Upper lobe of left lung (tissue), 6 donors: ENCODE results near the gene BEGAIN. TPM values are rescaled to one million over a fixed set of nuclear protein-coding genes. Genes with fewer than 3 reads are reported as not detected.
A peak's percentile ranks its signal among the peaks of the same experiment; 100 is the strongest.

Experiments used
- ATAC-seq, 2 donors: fragments of 200-7000 bp; cut with Tn5 transposase; one replicate each; pipeline ENCODE4 v1.9.1; 2022; ENCODE audit warnings: mild to moderate bottlenecking in 2 of 2, moderate library complexity in 2 of 2; ENCODE audit not compliant: low FRiP score in 2 of 2
- DNase-seq, 2 donors: peaks; one replicate each; pipeline ENCODE4 v3.0.0-alpha.2; 2019 to 2020
- H3K27ac ChIP-seq, 4 donors: fragments of 200-600 bp; sonication (generic); one replicate each; pipeline ENCODE4 v1.5.1; 2016 to 2019
- H3K27me3 ChIP-seq, 4 donors: fragments of 200-600 bp; sonication (generic); one replicate each; pipeline ENCODE4 v1.5.1; 2017 to 2019
- H3K36me3 ChIP-seq, 4 donors: fragments of 200-600 bp; sonication (generic); one replicate each; pipeline ENCODE4 v1.5.1; 2016 to 2019
- H3K4me1 ChIP-seq, 4 donors: fragments of 200-600 bp; sonication (generic); one replicate each; pipeline ENCODE4 v1.5.1; 2018 to 2019
- H3K4me3 ChIP-seq, 4 donors: fragments of 200-600 bp; sonication (generic); one replicate each; pipeline ENCODE4 v1.5.1; 2017 to 2019; ENCODE audit warnings: mild to moderate bottlenecking in 2 of 4, moderate library complexity in 1 of 4
- H3K9me3 ChIP-seq, 4 donors: fragments of 200-600 bp; sonication (generic); one replicate each; pipeline ENCODE4 v1.5.1; 2018 to 2019
- EP300 ChIP-seq, 4 donors: sonication (generic); formaldehyde crosslinking; IDR thresholded peaks; one replicate each; pipeline ENCODE4 v1.5.1; 2017; ENCODE audit warnings: antibody characterized with exemption in 4 of 4, control low read depth in 2 of 4
- POLR2A ChIP-seq, 4 donors: fragments of 450-650 bp; IDR thresholded peaks; one replicate each; pipeline ENCODE4 v1.5.1; 2016 to 2017; ENCODE audit warnings: antibody characterized with exemption in 4 of 4, mild to moderate bottlenecking in 2 of 4
- POLR2AphosphoS5 ChIP-seq, 2 donors: sonication (generic); formaldehyde crosslinking; IDR thresholded peaks; one replicate each; pipeline ENCODE4 v1.5.1; 2017; ENCODE audit warnings: antibody characterized with exemption in 2 of 2
- WGBS, 2 donors: methylation state at CpG; one replicate each; pipeline ENCODE4 v1.1.5; 2017 to 2018; 5-methylcytosine and 5-hydroxymethylcytosine counted together
- total RNA-seq, 6 donors: library from RNA; depleted of rRNA in 4 of 6; stranded (reverse); fragments of >200 nt in 4 of 6; gene quantifications; one replicate each; pipeline versions ENCODE4 v1.1.0 to v1.2.1, GENCODE V29; 2016 to 2021
- TF ChIP-seq, protein P1 (sequence below), 6 experiments: fragments of 450-650 bp in 4 of 6; fragments of 200-600 bp in 2 of 6; sonication (generic) in 2 of 6; IDR thresholded peaks; one replicate each; pipeline ENCODE4 v1.5.1; 2016 to 2019; ENCODE audit warnings: antibody characterized with exemption in 6 of 6
- donor health status: DM: no; HTN: no; CAD: no; lungs with moderate emphysema.
- donor health status: DM: no; HTN: yes; CAD: no; lungs with severe emphysema.

Gene BEGAIN
- total RNA-seq, 6 donors from 2014 or later: under 0.01 to 2.0 (median 0.88) TPM

DNA sequence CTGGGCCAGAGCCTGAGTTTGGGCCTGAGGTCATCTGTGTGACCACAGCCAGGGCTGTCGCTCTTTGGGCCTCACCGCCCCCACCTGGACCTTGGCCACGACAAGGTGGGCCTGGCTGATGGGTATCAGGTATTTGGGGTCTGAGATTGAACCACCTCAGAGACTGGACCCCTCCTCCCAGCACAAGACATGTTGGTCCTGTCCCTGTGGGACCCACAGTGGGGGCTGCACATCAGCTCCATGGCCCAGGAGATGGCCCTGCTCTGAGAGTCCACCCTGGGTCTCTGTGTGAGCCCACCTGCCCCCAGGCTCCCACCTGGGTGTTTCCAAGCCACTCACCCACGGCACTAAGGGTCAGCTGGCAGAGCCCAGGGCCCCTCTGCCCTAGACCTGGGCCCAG lies 20.6 kb downstream of the BEGAIN start:
- Histone ChIP-seq H3K4me1 (peaks cover 18 to 26% (median 21%) of the 10 kb centered on the region in 4 donors), H3K9me3 (no peaks in the 10 kb centered on the region), H3K27ac (no peak overlapping the region), H3K36me3 (no peaks in the 10 kb centered on the region), H3K27me3 (peaks cover 0 to 42% (median 21%) of the 10 kb centered on the region in 4 donors), H3K4me3 (peak overlapping the region in 1 of 4 donors; percentile 50)
- no peak for DNase-seq
- WGBS, 2 donors: 79% methylated on average over 4 of the region's 4 CpGs; no CpG with 5 or more reads in 1 of the 2 donors
- no peak for ATAC-seq
- no peak for TF ChIP-seq POLR2A (IDR thresholded peaks at IDR 0.05)
- TF ChIP-seq, protein P1, sequence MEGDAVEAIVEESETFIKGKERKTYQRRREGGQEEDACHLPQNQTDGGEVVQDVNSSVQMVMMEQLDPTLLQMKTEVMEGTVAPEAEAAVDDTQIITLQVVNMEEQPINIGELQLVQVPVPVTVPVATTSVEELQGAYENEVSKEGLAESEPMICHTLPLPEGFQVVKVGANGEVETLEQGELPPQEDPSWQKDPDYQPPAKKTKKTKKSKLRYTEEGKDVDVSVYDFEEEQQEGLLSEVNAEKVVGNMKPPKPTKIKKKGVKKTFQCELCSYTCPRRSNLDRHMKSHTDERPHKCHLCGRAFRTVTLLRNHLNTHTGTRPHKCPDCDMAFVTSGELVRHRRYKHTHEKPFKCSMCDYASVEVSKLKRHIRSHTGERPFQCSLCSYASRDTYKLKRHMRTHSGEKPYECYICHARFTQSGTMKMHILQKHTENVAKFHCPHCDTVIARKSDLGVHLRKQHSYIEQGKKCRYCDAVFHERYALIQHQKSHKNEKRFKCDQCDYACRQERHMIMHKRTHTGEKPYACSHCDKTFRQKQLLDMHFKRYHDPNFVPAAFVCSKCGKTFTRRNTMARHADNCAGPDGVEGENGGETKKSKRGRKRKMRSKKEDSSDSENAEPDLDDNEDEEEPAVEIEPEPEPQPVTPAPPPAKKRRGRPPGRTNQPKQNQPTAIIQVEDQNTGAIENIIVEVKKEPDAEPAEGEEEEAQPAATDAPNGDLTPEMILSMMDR (IDR thresholded peaks at IDR 0.05): no peak
- no peak for TF ChIP-seq EP300 (IDR thresholded peaks at IDR 0.05)
- no peak for TF ChIP-seq POLR2AphosphoS5 (IDR thresholded peaks at IDR 0.05)

DNA sequence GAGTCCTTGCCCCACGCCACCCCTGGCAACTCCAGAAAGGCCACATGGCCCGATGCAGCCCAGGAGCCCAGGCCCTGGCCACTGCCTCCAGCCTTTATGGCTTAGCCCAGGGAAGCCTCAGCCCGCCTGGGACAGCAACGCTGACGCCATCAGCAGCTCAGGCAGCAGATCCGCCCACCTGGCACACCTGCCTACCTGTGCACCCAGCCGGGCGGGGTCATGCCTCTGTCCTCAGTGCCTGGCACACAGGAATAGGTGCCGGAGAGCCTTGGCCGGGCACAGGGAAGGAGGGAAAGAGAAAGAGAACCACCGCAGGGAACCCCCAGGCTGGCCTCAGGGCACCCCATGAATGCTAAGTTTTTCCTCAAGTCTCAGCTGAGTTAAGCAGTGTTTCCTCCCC lies 21.1 kb downstream of the BEGAIN start:
- no peak for ATAC-seq
- 90 to 94% methylated on average over 4 of the region's 11 CpGs for WGBS, 2 donors
- Histone ChIP-seq H3K36me3 (no peaks in the 10 kb centered on the region), H3K4me3 (no peak overlapping the region), H3K4me1 (peaks cover 18 to 26% (median 21%) of the 10 kb centered on the region in 4 donors), H3K27ac (no peak overlapping the region), H3K27me3 (peaks cover 0 to 42% (median 21%) of the 10 kb centered on the region in 4 donors), H3K9me3 (no peaks in the 10 kb centered on the region)
- peak in 1 of 2 donors; percentile 70 for DNase-seq
- TF ChIP-seq POLR2A (IDR thresholded peaks at IDR 0.05) (no peak), EP300 (IDR thresholded peaks at IDR 0.05) (no peak), POLR2AphosphoS5 (IDR thresholded peaks at IDR 0.05) (no peak)
- TF ChIP-seq, protein P1 (IDR thresholded peaks at IDR 0.05): no peak

DNA sequence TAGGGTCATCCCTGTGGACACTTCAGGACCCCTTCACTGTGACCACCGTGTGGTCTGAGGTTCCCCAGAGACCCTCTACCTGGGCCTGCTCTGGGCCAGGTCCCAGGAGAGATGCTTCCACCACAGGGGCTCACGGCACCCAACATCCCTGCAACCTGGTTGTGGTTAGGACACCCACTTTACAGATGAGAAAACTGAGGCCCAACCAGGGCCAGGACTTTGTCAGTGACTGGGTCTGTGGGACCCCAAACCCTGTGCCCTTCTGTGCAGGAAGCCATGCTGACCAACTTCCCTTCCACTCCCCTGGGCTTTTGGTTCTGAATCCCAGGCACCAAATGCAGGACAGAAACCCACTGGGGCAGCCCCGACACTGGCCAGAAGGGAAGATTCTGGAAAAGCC lies 21.6 kb downstream of the BEGAIN start:
- ATAC-seq (no peak), DNase-seq (no peak)
- peaks cover 0 to 42% (median 21%) of the 10 kb centered on the region in 4 donors for H3K27me3 ChIP-seq
- no peak for TF ChIP-seq POLR2AphosphoS5 (IDR thresholded peaks at IDR 0.05)
- no peak for TF ChIP-seq POLR2A (IDR thresholded peaks at IDR 0.05)
- TF ChIP-seq, protein P1 (IDR thresholded peaks at IDR 0.05): no peak
- TF ChIP-seq EP300 (IDR thresholded peaks at IDR 0.05): no peak
- H3K27ac ChIP-seq: no peak overlapping the region
- H3K9me3 ChIP-seq: no peaks in the 10 kb centered on the region
- peaks cover 18 to 26% (median 21%) of the 10 kb centered on the region in 4 donors for H3K4me1 ChIP-seq
- 90 to 92% methylated on average over 1 to 2 of the region's 3 CpGs for WGBS, 2 donors
- H3K4me3 ChIP-seq: no peak overlapping the region
- no peaks in the 10 kb centered on the region for H3K36me3 ChIP-seq

DNA sequence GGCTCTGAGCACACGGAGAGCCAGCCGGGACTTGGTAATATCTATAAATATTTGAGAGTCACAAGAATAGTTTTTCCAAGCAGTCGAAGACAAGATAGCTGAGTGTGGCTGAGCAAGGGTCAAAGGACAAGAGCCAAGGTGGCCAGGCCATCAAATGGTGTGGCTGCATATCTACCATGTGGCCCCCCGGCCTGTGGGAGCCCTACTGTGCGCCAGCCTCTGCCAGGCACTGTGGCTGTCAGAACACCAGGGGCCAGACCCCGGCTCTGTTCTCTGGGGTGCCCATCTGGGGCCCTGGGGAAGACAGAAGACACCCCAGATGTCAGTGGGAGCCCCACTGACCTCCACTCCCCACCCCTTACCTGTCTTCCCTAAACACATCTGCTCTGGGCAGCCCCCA lies 22.7 kb downstream of the BEGAIN start:
- Histone ChIP-seq H3K9me3 (no peaks in the 10 kb centered on the region), H3K4me1 (peaks cover 18 to 26% (median 21%) of the 10 kb centered on the region in 4 donors), H3K4me3 (no peak overlapping the region), H3K27ac (no peak overlapping the region), H3K36me3 (no peaks in the 10 kb centered on the region), H3K27me3 (peaks cover 0 to 32% (median 18%) of the 10 kb centered on the region in 4 donors)
- DNase-seq (peak in 1 of 2 donors; percentile 57), ATAC-seq (no peak)
- TF ChIP-seq POLR2AphosphoS5 (IDR thresholded peaks at IDR 0.05) (no peak), EP300 (IDR thresholded peaks at IDR 0.05) (no peak), POLR2A (IDR thresholded peaks at IDR 0.05) (no peak)
- TF ChIP-seq, protein P1 (IDR thresholded peaks at IDR 0.05): no peak
- WGBS, 2 donors: 52 to 65% methylated on average over 6 of the region's 6 CpGs

DNA sequence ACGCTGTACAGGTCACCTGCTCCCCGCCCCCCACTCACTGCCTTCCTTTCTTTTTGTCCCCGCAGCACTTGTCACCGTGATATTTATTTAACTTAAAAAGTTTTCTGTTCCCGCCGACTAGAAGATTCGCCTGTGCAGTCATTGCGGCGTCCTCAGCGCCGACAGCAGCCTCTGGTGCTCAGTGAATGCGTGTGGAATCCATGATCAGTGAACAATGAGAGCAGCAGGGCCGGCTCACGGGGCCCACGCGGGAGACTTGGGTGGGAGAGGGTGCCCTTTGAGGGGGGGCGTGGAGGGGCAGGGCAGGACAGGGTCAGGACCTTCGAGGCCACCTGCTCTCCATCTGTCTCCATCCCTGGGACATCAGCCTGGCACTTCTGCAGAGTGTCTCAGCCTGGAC lies 24.5 kb downstream of the BEGAIN start:
- Histone ChIP-seq H3K4me1 (peaks cover 9 to 11% (median 10%) of the 10 kb centered on the region in 4 donors), H3K27ac (no peak overlapping the region), H3K27me3 (peaks cover 0 to 16% (median 6%) of the 10 kb centered on the region in 4 donors), H3K9me3 (no peaks in the 10 kb centered on the region), H3K4me3 (no peak overlapping the region), H3K36me3 (no peaks in the 10 kb centered on the region)
- TF ChIP-seq EP300 (IDR thresholded peaks at IDR 0.05): no peak
- TF ChIP-seq POLR2AphosphoS5 (IDR thresholded peaks at IDR 0.05): no peak
- TF ChIP-seq, protein P1 (IDR thresholded peaks at IDR 0.05): no peak
- TF ChIP-seq POLR2A (IDR thresholded peaks at IDR 0.05): no peak
- DNase-seq (peak in 1 of 2 donors; percentile 76), ATAC-seq (no peak)
- WGBS, 2 donors: 70 to 77% methylated on average over 18 of the region's 18 CpGs
